ENCODE data around the gene CCDC87. TPM values are rescaled to one million over a fixed set of nuclear protein-coding genes. Genes with fewer than 3 reads are reported as not detected.
"Not testable (repeated sequence)": the region's sequence is repeated elsewhere in the genome, so short reads cannot be mapped to it uniquely, and the experiment has no call there.

Gene CCDC87
- total and polyA plus RNA-seq, 9 donors, result 0.09 to 0.15 (median 0.13) TPM

DNA sequence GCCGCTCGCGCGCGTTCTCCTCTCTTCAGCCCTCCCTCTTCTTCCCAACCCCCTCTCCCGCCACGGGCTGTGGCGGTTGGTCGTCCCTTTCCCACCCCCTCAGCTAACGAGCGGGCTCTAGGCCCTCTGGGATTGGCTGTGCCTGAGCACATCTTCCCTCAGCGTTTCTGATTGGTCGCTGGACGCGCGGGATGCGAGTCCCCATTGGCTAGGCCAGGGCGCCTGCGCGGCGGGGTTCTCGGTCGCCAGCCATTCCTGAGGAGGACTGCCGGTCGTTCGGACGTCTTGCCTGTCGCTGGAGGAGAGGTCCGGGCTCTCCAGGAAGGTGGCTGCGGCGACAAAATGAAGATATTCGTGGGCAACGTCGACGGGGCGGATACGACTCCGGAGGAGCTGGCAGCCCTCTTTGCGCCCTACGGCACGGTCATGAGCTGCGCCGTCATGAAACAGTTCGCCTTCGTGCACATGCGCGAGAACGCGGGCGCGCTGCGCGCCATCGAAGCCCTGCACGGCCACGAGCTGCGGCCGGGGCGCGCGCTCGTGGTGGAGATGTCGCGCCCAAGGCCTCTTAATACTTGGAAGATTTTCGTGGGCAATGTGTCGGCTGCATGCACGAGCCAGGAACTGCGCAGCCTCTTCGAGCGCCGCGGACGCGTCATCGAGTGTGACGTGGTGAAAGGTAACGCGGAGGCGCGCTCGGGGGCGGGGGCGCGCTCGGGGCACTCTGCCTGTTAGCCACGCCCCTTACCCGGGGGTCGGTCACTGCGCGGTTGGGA, 23.7 kb upstream of the CCDC87 start, which contains the start of gene RBM14:
Gene RBM14 (plus strand): TSS at position 252 of the 776 bp plus-strand sequence. CDS start 91 bp downstream, at position 343.
- no peaks in the 10 kb centered on the region for H3K27me3 ChIP-seq (ENCODE audit: control insufficient read depth, insufficient read depth, low read length)
- peak within 1 kb of the TSS; percentile 99 for H3K27ac ChIP-seq (ENCODE audit: low read length)
- WGBS (ENCODE audit: insufficient coverage), result under 1% methylated on average over 87 of the region's 90 CpGs
- peak; percentile 100 for DNase-seq
- peaks cover 27% of the 10 kb centered on the region for H3K4me1 ChIP-seq (ENCODE audit: control insufficient read depth, insufficient read depth, low read length)
- no peaks in the 10 kb centered on the region for H3K9me3 ChIP-seq (replicated peaks; ENCODE audit: control insufficient read depth, low read depth, low read length)
- peaks cover 19% of the 10 kb centered on the region for H3K36me3 ChIP-seq (ENCODE audit: control insufficient read depth, insufficient read depth, low read length)
- H3K4me3 ChIP-seq (ENCODE audit: low read length), result peak within 1 kb of the TSS; percentile 78

DNA sequence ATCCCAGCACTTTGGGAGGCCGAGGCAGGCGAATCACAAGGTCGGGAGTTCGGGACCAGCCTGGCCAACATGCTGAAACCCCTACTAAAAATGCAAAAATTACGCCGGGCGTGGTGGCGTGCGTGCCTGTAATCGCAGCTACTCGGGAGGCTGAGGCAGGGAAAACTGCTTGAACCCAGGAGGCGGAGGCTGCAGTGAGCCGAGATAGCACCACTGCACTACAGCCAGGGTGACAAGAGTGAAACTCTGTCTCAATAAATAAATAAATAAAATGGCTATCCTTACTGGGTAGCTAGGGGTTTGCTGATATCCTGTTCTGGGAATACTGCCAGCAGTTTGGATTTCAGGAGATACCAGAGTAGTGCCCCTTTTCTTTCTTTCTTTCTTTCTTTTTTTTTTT, 21.2 kb upstream of the CCDC87 start:
- Histone ChIP-seq H3K27ac (ENCODE audit: low read length) (no peak overlapping the region), H3K4me3 (ENCODE audit: low read length) (no peak overlapping the region), H3K27me3 (ENCODE audit: control insufficient read depth, insufficient read depth, low read length) (no peaks in the 10 kb centered on the region), H3K36me3 (ENCODE audit: control insufficient read depth, insufficient read depth, low read length) (peaks cover 11% of the 10 kb centered on the region), H3K9me3 (replicated peaks; ENCODE audit: control insufficient read depth, low read depth, low read length) (no peaks in the 10 kb centered on the region), H3K4me1 (ENCODE audit: control insufficient read depth, insufficient read depth, low read length) (peaks cover 22% of the 10 kb centered on the region)
- WGBS (ENCODE audit: insufficient coverage), result 80% methylated on average over 1 of the region's 13 CpGs
- no peak for DNase-seq

DNA sequence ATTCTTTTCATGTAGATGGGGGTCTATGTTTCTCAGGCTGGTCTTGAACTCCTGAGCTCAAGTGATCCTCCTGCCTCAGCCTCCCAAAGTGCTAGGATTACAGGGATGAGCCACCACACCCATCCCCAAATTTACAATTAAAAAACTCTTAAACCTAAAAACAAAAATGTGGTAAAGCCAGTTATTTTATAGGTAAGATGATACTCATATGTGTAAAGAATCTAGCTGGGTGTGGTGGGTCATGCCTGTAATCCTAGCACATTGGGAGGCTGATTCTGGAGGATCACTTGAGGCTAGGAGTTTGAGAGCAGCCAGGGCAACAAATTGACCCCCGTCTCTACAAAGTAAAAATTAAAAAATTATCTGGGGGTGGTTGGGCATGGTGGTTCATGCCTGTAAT, 19.6 kb upstream of the CCDC87 start:
- Histone ChIP-seq H3K27ac (ENCODE audit: low read length) (no peak overlapping the region), H3K36me3 (ENCODE audit: control insufficient read depth, insufficient read depth, low read length) (no peaks in the 10 kb centered on the region), H3K4me1 (ENCODE audit: control insufficient read depth, insufficient read depth, low read length) (peaks cover 6% of the 10 kb centered on the region), H3K4me3 (ENCODE audit: low read length) (no peak overlapping the region), H3K27me3 (ENCODE audit: control insufficient read depth, insufficient read depth, low read length) (no peaks in the 10 kb centered on the region), H3K9me3 (replicated peaks; ENCODE audit: control insufficient read depth, low read depth, low read length) (no peaks in the 10 kb centered on the region)
- 100% methylated on average over 1 of the region's 1 CpG for WGBS (ENCODE audit: insufficient coverage)
- no peak for DNase-seq

DNA sequence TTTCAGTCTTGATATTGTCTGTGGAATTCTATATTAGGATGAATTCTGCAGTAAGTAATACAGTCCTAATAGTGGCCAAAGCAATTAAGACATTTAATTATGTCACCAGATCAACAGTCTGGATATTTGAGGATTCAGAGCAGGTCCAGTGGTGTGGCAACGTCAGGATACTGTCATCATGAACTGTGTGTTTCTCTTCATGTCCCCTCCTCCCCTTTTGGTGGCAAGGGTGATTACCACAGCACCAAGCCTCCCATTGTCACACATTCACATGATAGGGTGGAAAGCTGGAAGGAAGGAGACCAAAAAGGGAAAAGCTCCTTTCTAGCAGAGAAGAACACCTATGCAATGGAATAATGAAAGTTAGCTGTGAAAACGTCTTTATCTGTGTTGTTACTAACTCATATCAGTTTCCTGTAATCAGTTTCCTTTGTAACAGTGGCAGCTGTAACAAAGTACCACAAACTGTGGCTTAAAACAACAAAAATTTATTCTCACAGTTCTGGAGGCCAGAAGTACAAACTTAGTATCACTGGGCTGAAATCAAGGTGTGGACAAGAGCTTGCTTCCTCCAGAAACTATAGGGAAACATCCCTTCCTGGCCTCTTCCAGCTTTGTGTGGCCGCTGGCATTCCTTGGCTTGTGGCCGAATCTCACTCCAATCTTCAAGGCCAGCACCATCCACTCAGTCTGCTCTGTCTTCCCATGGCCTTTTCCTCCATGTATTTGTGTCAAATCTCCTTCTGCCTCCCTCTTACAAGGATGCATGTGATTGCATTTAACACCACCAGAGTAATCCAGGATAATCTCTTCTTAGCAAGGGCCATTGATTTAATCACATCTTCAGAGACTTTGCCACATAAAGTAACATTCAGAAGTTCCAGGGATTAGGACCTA, 17.1 kb upstream of the CCDC87 start:
- 92% methylated on average over 2 of the region's 4 CpGs for WGBS (ENCODE audit: insufficient coverage)
- Histone ChIP-seq H3K27ac (ENCODE audit: low read length) (no peak overlapping the region), H3K36me3 (ENCODE audit: control insufficient read depth, insufficient read depth, low read length) (peaks cover 19% of the 10 kb centered on the region), H3K27me3 (ENCODE audit: control insufficient read depth, insufficient read depth, low read length) (no peaks in the 10 kb centered on the region), H3K9me3 (replicated peaks; ENCODE audit: control insufficient read depth, low read depth, low read length) (no peaks in the 10 kb centered on the region), H3K4me1 (ENCODE audit: control insufficient read depth, insufficient read depth, low read length) (peaks cover 3% of the 10 kb centered on the region), H3K4me3 (ENCODE audit: low read length) (no peak overlapping the region)
- no peak for DNase-seq

DNA sequence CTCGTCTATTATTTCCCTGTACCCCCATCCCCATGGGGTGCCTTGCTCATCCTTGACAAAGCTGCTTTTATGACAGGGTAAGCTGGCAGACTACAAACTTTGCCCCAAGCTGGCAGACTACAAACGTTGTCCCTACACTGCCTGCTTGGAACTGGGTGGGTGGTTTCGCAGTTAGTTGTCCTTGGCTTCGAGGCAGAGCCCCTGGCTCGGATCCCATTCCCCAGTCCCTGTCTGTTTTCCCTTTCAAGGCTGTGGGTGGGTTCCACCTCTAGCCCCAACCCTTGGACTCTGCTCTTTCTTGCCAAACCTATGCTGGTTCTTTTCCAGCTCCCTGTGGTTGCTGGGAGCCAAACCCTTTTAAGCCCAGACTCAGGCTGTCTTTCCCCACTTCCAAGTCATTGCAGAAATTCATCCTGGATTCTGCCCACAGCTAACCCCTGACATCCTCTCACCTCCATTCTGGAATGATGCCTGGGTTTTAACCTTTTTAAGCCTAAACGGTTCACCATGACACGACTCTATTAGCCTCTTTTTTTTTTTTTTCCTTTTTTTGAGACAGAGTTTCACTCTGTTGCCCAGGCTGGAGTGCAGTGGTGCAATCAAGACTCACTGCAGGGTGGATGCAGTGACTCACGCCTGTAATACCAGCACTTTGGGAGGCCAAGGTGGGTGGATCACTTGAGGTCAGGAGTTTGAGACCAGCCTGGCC, 14.4 kb upstream of the CCDC87 start:
- DNase-seq, result peak; percentile 90
- 20% methylated on average over 7 of the region's 8 CpGs for WGBS (ENCODE audit: insufficient coverage)
- H3K27ac ChIP-seq (ENCODE audit: low read length), result peak overlapping the region; percentile 24
- H3K36me3 ChIP-seq (ENCODE audit: control insufficient read depth, insufficient read depth, low read length), result peaks cover 37% of the 10 kb centered on the region
- H3K4me3 ChIP-seq (ENCODE audit: low read length), result no peak overlapping the region
- peaks cover 4% of the 10 kb centered on the region for H3K4me1 ChIP-seq (ENCODE audit: control insufficient read depth, insufficient read depth, low read length)
- H3K9me3 ChIP-seq (replicated peaks; ENCODE audit: control insufficient read depth, low read depth, low read length), result no peaks in the 10 kb centered on the region
- no peaks in the 10 kb centered on the region for H3K27me3 ChIP-seq (ENCODE audit: control insufficient read depth, insufficient read depth, low read length)

DNA sequence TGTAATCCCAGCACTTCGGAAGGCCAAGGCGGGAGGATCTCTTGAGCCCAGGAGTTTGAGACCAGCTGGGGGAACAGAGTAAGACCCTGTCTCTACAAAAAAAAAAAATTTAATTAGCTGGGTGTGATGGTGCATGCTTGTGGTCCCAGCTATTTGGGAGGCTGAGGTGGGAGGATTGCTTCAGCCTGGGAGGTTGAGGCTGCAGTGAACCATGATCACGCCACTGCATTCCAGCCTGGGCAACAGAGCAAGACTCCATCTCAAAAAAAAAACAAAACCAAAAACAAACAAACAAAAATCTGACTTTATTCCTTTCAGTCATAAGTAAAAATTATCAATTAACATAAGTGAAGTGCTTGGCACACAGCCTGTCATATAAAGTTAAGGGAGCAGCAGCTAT, 13.7 kb upstream of the CCDC87 start:
- H3K4me1 ChIP-seq (ENCODE audit: control insufficient read depth, insufficient read depth, low read length), result peaks cover 10% of the 10 kb centered on the region
- peaks cover 41% of the 10 kb centered on the region for H3K36me3 ChIP-seq (ENCODE audit: control insufficient read depth, insufficient read depth, low read length)
- H3K27ac ChIP-seq (ENCODE audit: low read length); H3K9me3 ChIP-seq (replicated peaks; ENCODE audit: control insufficient read depth, low read depth, low read length); H3K4me3 ChIP-seq (ENCODE audit: low read length); DNase-seq; H3K27me3 ChIP-seq (ENCODE audit: control insufficient read depth, insufficient read depth, low read length): not testable (repeated sequence)
- 100% methylated on average over 2 of the region's 3 CpGs for WGBS (ENCODE audit: insufficient coverage)

DNA sequence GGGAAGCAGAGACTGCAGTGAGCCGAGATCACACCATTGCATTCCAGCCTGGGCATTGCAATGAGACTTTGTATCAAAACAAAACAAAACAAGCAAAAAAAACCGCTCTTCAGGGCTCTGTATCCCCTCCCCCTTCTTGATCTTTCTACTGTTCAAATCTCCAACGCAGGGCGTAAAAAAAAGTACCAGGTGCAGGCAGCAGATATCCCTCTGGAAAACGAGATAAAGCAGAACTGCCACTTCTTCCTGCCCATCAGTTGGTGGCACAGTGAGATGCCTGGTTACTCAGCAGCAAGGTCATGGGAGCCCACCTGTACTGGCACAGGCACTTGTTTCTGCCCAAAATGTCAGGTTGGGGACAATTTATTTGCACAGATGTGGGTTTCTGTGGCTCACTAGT, 11.3 kb upstream of the CCDC87 start:
- peaks cover 58% of the 10 kb centered on the region for H3K36me3 ChIP-seq (ENCODE audit: control insufficient read depth, insufficient read depth, low read length)
- no peak for DNase-seq
- no peaks in the 10 kb centered on the region for H3K27me3 ChIP-seq (ENCODE audit: control insufficient read depth, insufficient read depth, low read length)
- 79% methylated on average over 4 of the region's 5 CpGs for WGBS (ENCODE audit: insufficient coverage)
- no peak overlapping the region for H3K27ac ChIP-seq (ENCODE audit: low read length)
- H3K4me1 ChIP-seq (ENCODE audit: control insufficient read depth, insufficient read depth, low read length), result peaks cover 14% of the 10 kb centered on the region
- H3K9me3 ChIP-seq (replicated peaks; ENCODE audit: control insufficient read depth, low read depth, low read length), result no peaks in the 10 kb centered on the region
- no peak overlapping the region for H3K4me3 ChIP-seq (ENCODE audit: low read length)

DNA sequence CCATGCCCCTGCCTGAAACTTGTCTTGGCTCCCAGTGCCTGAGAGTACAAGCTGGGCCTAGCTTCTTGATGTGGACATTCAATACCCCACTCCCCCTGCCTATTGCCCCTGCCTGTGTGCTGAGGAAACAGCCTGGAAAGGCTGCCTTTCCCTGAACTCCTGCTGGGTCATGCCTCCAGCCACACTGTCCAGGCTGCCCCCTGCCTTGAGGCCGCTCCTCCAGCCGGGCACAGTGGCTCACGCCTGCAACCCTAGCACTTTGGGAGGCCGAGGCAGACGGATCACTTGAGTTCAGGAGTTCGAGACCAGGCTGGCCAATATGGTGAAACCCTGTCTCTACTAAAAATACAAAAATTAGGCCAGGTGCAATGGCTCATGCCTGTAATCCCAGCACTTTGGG, 10.2 kb upstream of the CCDC87 start:
- Histone ChIP-seq H3K36me3 (ENCODE audit: control insufficient read depth, insufficient read depth, low read length) (peaks cover 62% of the 10 kb centered on the region), H3K27ac (ENCODE audit: low read length) (no peak overlapping the region), H3K4me1 (ENCODE audit: control insufficient read depth, insufficient read depth, low read length) (peaks cover 14% of the 10 kb centered on the region), H3K27me3 (ENCODE audit: control insufficient read depth, insufficient read depth, low read length) (no peaks in the 10 kb centered on the region), H3K4me3 (ENCODE audit: low read length) (no peak overlapping the region), H3K9me3 (replicated peaks; ENCODE audit: control insufficient read depth, low read depth, low read length) (no peaks in the 10 kb centered on the region)
- 97% methylated on average over 6 of the region's 6 CpGs for WGBS (ENCODE audit: insufficient coverage)
- DNase-seq, result no peak

DNA sequence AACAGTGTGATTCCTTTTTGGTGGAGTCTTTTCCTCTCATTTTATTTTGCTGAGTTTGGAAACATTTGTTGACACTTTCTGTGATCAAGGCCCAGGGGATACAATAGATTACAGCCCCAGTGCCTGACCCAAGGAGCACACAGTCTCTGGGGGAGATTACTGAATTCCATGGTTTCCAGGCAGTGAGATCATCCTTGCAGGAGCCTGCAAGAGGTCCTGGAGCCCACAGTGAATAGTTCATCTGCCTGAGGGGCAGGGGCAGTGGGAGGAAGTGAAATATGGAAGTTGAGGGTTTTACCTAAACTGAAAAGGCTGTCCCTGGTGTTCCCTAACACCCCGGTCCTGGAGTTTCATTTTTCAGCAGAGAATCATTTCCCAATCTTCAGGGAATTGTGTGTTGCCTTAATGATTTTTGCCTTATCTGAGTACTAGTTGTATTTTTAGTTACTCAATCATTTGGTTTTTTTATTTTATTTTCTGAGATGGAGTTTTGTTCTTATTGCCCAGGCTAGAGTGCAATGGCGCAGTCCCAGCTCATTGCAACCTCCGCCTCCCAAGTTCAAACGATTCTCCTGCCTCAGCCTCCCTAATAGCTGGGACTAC, 7.9 kb upstream of the CCDC87 start:
- no peak overlapping the region for H3K27ac ChIP-seq (ENCODE audit: low read length)
- peaks cover 53% of the 10 kb centered on the region for H3K36me3 ChIP-seq (ENCODE audit: control insufficient read depth, insufficient read depth, low read length)

More for the DNA sequence above, 7.9 kb upstream of the CCDC87 start:
- Histone ChIP-seq H3K4me3 (ENCODE audit: low read length) (no peak overlapping the region), H3K27me3 (ENCODE audit: control insufficient read depth, insufficient read depth, low read length) (no peaks in the 10 kb centered on the region), H3K4me1 (ENCODE audit: control insufficient read depth, insufficient read depth, low read length) (peaks cover 12% of the 10 kb centered on the region), H3K9me3 (replicated peaks; ENCODE audit: control insufficient read depth, low read depth, low read length) (no peaks in the 10 kb centered on the region)
- DNase-seq, result no peak
- no CpG with 5 or more reads among the region's 4 CpGs for WGBS (ENCODE audit: insufficient coverage)

All from muscle of leg (tissue), 11 donors.